Kidney epithelial cell (primary cell): ENCODE measurements around the gene EHD3. TPM values are rescaled to one million over a fixed set of nuclear protein-coding genes. Genes with fewer than 3 reads are reported as not detected.

Source experiments
- DNase-seq: peaks from one replicate; pipeline ENCODE4 v3.0.0-alpha.2; 2010; ENCODE audit warnings: low read depth
- H3K27me3 ChIP-seq: 2 replicates; pipeline ENCODE4 v1.6.0; 2011; ENCODE audit warnings: low read length; ENCODE audit not compliant: control insufficient read depth, insufficient read depth
- H3K36me3 ChIP-seq: 2 replicates; pipeline ENCODE4 v1.5.1; 2011; ENCODE audit warnings: low read length; ENCODE audit not compliant: control insufficient read depth, insufficient read depth
- H3K4me3 ChIP-seq: 2 replicates; pipeline ENCODE4 v1.5.1; 2011; ENCODE audit warnings: low read depth, mild to moderate bottlenecking, control low read depth, low read length
- total RNA-seq: library from RNA; depleted of rRNA; stranded (reverse); fragments of >200 nt; gene quantifications from 2 replicates; pipeline ENCODE4 v1.2.3, GENCODE V29; 2015
- TF ChIP-seq, protein P1 (sequence below): IDR thresholded peaks from 2 replicates; pipeline ENCODE4 v1.5.1; 2011; ENCODE audit warnings: mild to moderate bottlenecking, moderate library complexity, low read length, control low read depth, inconsistent platforms; ENCODE audit not compliant: insufficient read depth, poor library complexity, severe bottlenecking

The EHD3 gene
- total RNA-seq, 1 donor from 2014 or later, result 11.4 TPM

DNA sequence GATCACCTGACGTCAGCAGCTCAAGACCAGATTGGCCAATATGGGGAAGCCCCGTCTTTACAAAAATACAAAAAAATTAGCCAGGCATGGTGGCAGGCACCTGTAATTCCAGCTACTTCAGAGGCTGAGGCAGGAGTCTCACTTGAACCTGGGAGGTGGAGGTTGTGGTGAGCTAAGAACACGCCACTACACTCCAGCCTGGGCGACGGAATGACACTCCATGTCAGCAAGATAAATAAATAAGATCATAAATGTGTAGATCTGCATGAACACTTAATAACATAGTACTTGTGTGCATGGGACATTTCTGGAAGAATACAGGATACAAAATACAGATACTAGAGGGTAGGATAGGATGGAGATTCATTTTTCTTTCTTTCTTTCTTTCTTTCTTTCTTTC lies 9.1 kb downstream of the EHD3 start:
- no peak for DNase-seq
- TF ChIP-seq, protein P1, sequence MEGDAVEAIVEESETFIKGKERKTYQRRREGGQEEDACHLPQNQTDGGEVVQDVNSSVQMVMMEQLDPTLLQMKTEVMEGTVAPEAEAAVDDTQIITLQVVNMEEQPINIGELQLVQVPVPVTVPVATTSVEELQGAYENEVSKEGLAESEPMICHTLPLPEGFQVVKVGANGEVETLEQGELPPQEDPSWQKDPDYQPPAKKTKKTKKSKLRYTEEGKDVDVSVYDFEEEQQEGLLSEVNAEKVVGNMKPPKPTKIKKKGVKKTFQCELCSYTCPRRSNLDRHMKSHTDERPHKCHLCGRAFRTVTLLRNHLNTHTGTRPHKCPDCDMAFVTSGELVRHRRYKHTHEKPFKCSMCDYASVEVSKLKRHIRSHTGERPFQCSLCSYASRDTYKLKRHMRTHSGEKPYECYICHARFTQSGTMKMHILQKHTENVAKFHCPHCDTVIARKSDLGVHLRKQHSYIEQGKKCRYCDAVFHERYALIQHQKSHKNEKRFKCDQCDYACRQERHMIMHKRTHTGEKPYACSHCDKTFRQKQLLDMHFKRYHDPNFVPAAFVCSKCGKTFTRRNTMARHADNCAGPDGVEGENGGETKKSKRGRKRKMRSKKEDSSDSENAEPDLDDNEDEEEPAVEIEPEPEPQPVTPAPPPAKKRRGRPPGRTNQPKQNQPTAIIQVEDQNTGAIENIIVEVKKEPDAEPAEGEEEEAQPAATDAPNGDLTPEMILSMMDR, result no peak
- Histone ChIP-seq H3K27me3 (no peaks in the 10 kb centered on the region), H3K36me3 (no peaks in the 10 kb centered on the region), H3K4me3 (no peak overlapping the region)

- TF ChIP-seq, protein P1, result no peak
- Histone ChIP-seq H3K4me3 (no peak overlapping the region), H3K27me3 (no peaks in the 10 kb centered on the region), H3K36me3 (no peaks in the 10 kb centered on the region)
- DNase-seq, result no peak
Observed at GRCh38 chr2:31244101-31244500, 10.1 kb downstream of the EHD3 start.

DNA sequence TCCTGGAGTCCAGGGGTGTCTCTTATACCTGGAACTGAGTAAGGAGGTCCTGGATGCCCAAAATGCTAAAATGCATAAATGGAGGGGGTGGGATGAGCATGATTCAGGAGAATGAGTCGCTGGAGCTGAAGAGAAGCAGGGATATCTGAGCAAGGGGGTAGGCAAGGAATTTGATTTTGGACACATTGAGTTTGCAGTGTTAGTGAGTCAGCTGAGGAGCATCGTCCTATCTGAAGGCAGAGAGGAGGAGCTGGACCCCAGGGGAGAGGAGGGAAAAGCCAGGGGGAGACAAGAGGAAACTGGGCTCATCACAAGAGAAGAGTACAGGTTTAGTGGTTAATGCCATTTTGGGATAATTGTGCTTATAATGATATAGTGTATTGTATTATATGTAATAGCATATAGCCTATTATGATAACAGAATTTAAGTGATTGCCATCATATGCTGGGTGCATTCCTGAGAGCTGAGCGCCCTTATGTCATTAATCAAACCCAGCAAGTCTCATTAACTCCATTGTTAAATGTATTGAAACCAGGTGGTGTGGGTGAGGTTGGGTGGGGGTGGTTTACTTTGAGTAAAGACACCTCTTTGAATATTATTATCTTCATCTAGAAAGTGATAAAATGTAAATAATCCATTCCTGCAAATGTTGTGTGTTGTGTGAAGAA lies 12.4 kb downstream of the EHD3 start:
- TF ChIP-seq, protein P1, result no peak
- DNase-seq, result no peak
- Histone ChIP-seq H3K27me3 (no peaks in the 10 kb centered on the region), H3K36me3 (no peaks in the 10 kb centered on the region), H3K4me3 (no peak overlapping the region)

GRCh38 chr2:31247711-31248110 lies 13.8 kb downstream of the EHD3 start:
- DNase-seq, result no peak
- TF ChIP-seq, protein P1, result no peak

DNA sequence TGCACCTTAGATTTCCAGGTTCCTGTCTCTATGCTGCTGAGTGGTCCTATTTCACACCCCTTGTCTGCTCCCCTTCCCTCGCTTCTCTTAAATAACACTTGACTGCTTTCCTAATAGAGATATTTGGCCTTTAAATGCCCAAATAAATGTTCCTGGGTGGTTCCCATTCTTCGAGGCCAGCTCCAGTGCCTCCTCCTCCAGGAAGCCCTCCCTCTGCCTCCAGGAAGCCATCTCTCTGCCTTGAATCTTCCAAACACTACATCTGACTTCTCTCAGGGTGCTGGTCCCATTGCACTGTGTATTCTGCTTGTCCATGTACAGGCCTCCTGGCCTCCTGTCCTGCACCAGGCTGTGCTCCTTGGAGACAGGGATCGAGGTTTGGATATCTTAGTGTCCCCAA lies 14.2 kb downstream of the EHD3 start:
- no peak overlapping the region for H3K4me3 ChIP-seq
- TF ChIP-seq, protein P1, result no peak
- no peaks in the 10 kb centered on the region for H3K27me3 ChIP-seq
- DNase-seq, result no peak
- H3K36me3 ChIP-seq, result no peaks in the 10 kb centered on the region

More at GRCh38 chr2:31247711-31248110, 13.8 kb downstream of the EHD3 start:
- H3K36me3 ChIP-seq, result no peaks in the 10 kb centered on the region
- no peak overlapping the region for H3K4me3 ChIP-seq
- no peaks in the 10 kb centered on the region for H3K27me3 ChIP-seq

DNA sequence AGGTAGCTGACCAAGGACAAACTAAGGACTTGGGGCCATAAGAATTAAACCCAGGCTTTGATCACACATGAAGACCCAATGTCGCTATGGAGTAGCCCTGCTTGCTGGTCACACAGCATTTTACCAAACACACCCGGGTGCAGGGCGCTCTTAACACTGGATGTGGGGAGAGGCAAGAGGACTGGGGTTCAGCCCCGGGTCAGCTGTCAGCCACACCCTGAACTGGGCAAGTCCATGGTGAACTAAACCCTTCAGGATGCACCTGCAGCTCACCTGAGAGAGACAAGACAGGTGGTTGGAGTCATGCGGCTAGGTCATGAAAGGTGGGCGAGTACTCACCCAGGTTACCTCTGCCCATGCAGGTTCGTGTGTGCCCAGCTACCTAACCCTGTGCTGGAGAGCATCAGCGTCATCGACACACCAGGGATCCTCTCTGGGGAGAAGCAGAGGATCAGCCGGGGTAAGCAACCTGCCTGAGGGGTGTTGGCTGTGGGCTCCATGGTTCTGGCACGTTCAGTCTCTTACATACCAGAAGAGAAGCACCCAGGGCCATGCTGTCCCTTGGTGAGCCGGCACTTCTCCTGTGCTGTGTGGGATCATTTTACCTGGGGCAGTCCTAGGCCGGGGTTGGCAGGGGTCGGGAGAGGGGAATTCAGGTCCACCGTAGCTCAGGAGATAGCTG lies 15.2 kb downstream of the EHD3 start:
- TF ChIP-seq, protein P1, result no peak

More for the DNA sequence above, 15.2 kb downstream of the EHD3 start:
- no peaks in the 10 kb centered on the region for H3K27me3 ChIP-seq
- H3K4me3 ChIP-seq, result no peak overlapping the region
- H3K36me3 ChIP-seq, result no peaks in the 10 kb centered on the region
- no peak for DNase-seq
